Heart left ventricle (tissue), 16 donors: Measurements from ENCODE around the gene ARHGAP5. TPM values are rescaled to one million over a fixed set of nuclear protein-coding genes. Genes with fewer than 3 reads are reported as not detected.

Source experiments
- ATAC-seq, 4 donors: fragments of 200-7000 bp; cut with Tn5 transposase; one replicate each; pipeline ENCODE4 v1.9.1; 2020 to 2022; ENCODE audit warnings: moderate library complexity in 4 of 4, mild to moderate bottlenecking in 3 of 4, moderate number of reproducible peaks in 1 of 4
- DNase-seq, 5 donors: peaks; one replicate each; pipeline ENCODE4 v3.0.0-alpha.2; 2020
- H3K27ac ChIP-seq, 12 donors: fragments of 200-600 bp; sonication (generic) in 4 of 12; one replicate each; pipeline versions ENCODE4 v1.5.0 to v1.8.0; 2016 to 2022; ENCODE audit warnings: mild to moderate bottlenecking in 2 of 12
- H3K27me3 ChIP-seq, 9 donors: fragments of 200-600 bp; sonication (generic) in 2 of 9; one replicate each; pipeline versions ENCODE4 v1.5.1 to v1.8.0; 2016 to 2022; ENCODE audit warnings: mild to moderate bottlenecking in 3 of 9
- H3K36me3 ChIP-seq, 9 donors: fragments of 200-600 bp; sonication (generic) in 2 of 9; one replicate each; pipeline versions ENCODE4 v1.5.0 to v1.8.0; 2018 to 2022; ENCODE audit warnings: mild to moderate bottlenecking in 2 of 9
- H3K4me1 ChIP-seq, 12 donors: fragments of 200-600 bp; sonication (generic) in 4 of 12; one replicate each; pipeline versions ENCODE4 v1.5.0 to v1.8.0; 2016 to 2022; ENCODE audit warnings: mild to moderate bottlenecking in 3 of 12
- H3K4me3 ChIP-seq, 12 donors: fragments of 200-600 bp; sonication (generic) in 4 of 12; one replicate each; pipeline versions ENCODE4 v1.5.0 to v1.8.0; 2017 to 2022; ENCODE audit warnings: mild to moderate bottlenecking in 9 of 12, moderate library complexity in 4 of 12
- H3K9me3 ChIP-seq, 12 donors: fragments of 200-600 bp; sonication (generic) in 4 of 12; one replicate each; pipeline versions ENCODE4 v1.5.0 to v1.8.0; 2016 to 2022; ENCODE audit warnings: mild to moderate bottlenecking in 1 of 12
- CTCF ChIP-seq, 12 donors: fragments of 200-600 bp; sonication (generic) in 4 of 12; IDR thresholded peaks; one replicate each; pipeline versions ENCODE4 v1.5.0 to v1.8.0; 2018 to 2022; ENCODE audit warnings: antibody characterized with exemption in 12 of 12, mild to moderate bottlenecking in 5 of 12
- POLR2A ChIP-seq, 2 donors: fragments of 450-650 bp; IDR thresholded peaks; one replicate each; pipeline ENCODE4 v1.6.1; 2017; ENCODE audit warnings: antibody characterized with exemption in 2 of 2, mild to moderate bottlenecking in 2 of 2, moderate library complexity in 2 of 2
- WGBS, 4 donors: extraction: QIAGEN DNeasy Blood & Tissue Kit in 2 of 4; methylation state at CpG; one replicate each; pipeline versions ENCODE4 v1.1.5 to v1.1.7; 2013 to 2018; 5-methylcytosine and 5-hydroxymethylcytosine counted together
- intact Hi-C, 10 donors: fragments of 100-400 bp; cut with DNase I; formaldehyde crosslinking; loops; one replicate each; pipeline versions ENCODE4 v1.11.1 to v1.14.2; 2022
- polyA plus RNA-seq, 2 donors: library from polyadenylated mRNA; stranded (reverse); fragments of 200-250 nt; gene quantifications; one replicate each; pipeline ENCODE4 v1.2.3, GENCODE V29; 2013
- total RNA-seq, 9 donors: library from RNA; depleted of rRNA in 2 of 9; stranded (reverse); fragments of >200 nt in 2 of 9; fragmentation: NEBNext Ultra II Directional in 3 of 9; extraction: Animal tissue kit (Norgen Biotek cat#: 25700) in 3 of 9; gene quantifications; one replicate each; pipeline versions ENCODE4 v1.1.0 to v1.2.4, GENCODE V29; 2016 to 2023
- donor health status: ischemic (EF 13 %, LVEDD 7.1; RV severe dilation, severe dysfunction).
- donor health status: healthy with polysubstance abuse.
- donor health status: DM: no; HTN: yes; CAD: no.
- donor health status: DM: no; HTN: no; CAD: no.
- donor health status: ischemic (EF 25% LVEDD 6.9; RV normal size, moderate dysfunction).
- donor health status: ischemic (EF 25% LVEDD 5.7; RV mildly dilated, moderate dysfunction).
- donor health status: healthy.
- donor health status: DM: yes; HTN: yes; CAD: no.
- donor health status: ischemic (EF 35%, LVEDD 5.7; RV mildly dilated, moderate dysfunction).
- donor health status: nonischemic (EF 11% LVEDD 7.7; RV severe dilation, severe dysfunction).
- donor health status: DM: yes; HTN: yes; CAD: no.
- donor health status: PGD.
- donor health status: ischemic (EF 29% LVEDD 5.4; RV normal size, mild dysfunction).
- donor health status: nonischemic (EF 23%, LVEDD 6.1; RV moderate dilation, normal function).

The ARHGAP5 gene
- total and polyA plus RNA-seq, 11 donors = 21.0 to 277 (median 243) TPM

GRCh38 chr14:32055175-32055574 is 21.9 kb upstream of the ARHGAP5 start:
- no peak overlapping the region for H3K4me3 ChIP-seq
- H3K27me3 ChIP-seq = no peaks in the 10 kb centered on the region
- H3K27ac ChIP-seq = no peak overlapping the region
- peaks cover 0 to 10% (median 0%) of the 10 kb centered on the region in 12 donors for H3K4me1 ChIP-seq
- no peak for TF ChIP-seq CTCF (IDR thresholded peaks at IDR 0.05)
- TF ChIP-seq POLR2A (IDR thresholded peaks at IDR 0.05) = no peak
- H3K9me3 ChIP-seq = peaks cover 0 to 5% (median 0%) of the 10 kb centered on the region in 12 donors
- no peak for DNase-seq
- intact Hi-C loops = no loop called here
- ATAC-seq = no peak
- 48 to 98% (median 88%) methylated on average over 2 of the region's 2 CpGs for WGBS, 4 donors
- no peaks in the 10 kb centered on the region for H3K36me3 ChIP-seq

GRCh38 chr14:32059702-32060101 is 17.4 kb upstream of the ARHGAP5 start:
- Histone ChIP-seq H3K36me3 (no peaks in the 10 kb centered on the region), H3K4me1 (no peaks in the 10 kb centered on the region), H3K4me3 (no peak overlapping the region), H3K9me3 (peaks cover 0 to under 1% (median 0%) of the 10 kb centered on the region in 12 donors), H3K27ac (no peak overlapping the region), H3K27me3 (no peaks in the 10 kb centered on the region)
- intact Hi-C loops = loop anchor here in 1 of 10 donors (10.0 kb wide), 1 partner anchor 545 kb away; no protein-coding TSS in a partner anchor
- ATAC-seq = no peak
- DNase-seq = no peak
- 63 to 81% (median 80%) methylated on average over 2 of the region's 2 CpGs for WGBS, 4 donors
- no peak for TF ChIP-seq CTCF (IDR thresholded peaks at IDR 0.05)
- no peak for TF ChIP-seq POLR2A (IDR thresholded peaks at IDR 0.05)

GRCh38 chr14:32064931-32065330 is 12.2 kb upstream of the ARHGAP5 start:
- Histone ChIP-seq H3K9me3 (no peaks in the 10 kb centered on the region), H3K36me3 (no peaks in the 10 kb centered on the region), H3K27me3 (no peaks in the 10 kb centered on the region), H3K4me3 (no peak overlapping the region), H3K27ac (no peak overlapping the region), H3K4me1 (no peaks in the 10 kb centered on the region)
- TF ChIP-seq CTCF (IDR thresholded peaks at IDR 0.05) (no peak), POLR2A (IDR thresholded peaks at IDR 0.05) (no peak)
- WGBS, 4 donors = 91 to 95% (median 92%) methylated on average over 4 of the region's 4 CpGs
- intact Hi-C loops = loop anchor here in 1 of 10 donors (10.0 kb wide), 1 partner anchor 550 kb away; no protein-coding TSS in a partner anchor
- DNase-seq (no peak), ATAC-seq (no peak)

- intact Hi-C loops = loop anchor here in 1 of 10 donors (10.0 kb wide), 1 partner anchor 554 kb away; no protein-coding TSS in a partner anchor
These were observed 8.4 kb upstream of the ARHGAP5 start for GRCh38 chr14:32068708-32069107.

More at GRCh38 chr14:32068708-32069107, 8.4 kb upstream of the ARHGAP5 start:
- no peak for ATAC-seq
- DNase-seq = no peak
- H3K27me3 ChIP-seq = no peaks in the 10 kb centered on the region
- H3K4me3 ChIP-seq = no peak overlapping the region
- no peaks in the 10 kb centered on the region for H3K9me3 ChIP-seq
- 86 to 91% (median 88%) methylated on average over 2 of the region's 2 CpGs for WGBS, 4 donors
- no peak overlapping the region for H3K27ac ChIP-seq
- H3K4me1 ChIP-seq = peaks cover 0 to 7% (median 0%) of the 10 kb centered on the region in 12 donors
- TF ChIP-seq CTCF (IDR thresholded peaks at IDR 0.05) (no peak), POLR2A (IDR thresholded peaks at IDR 0.05) (no peak)
- no peaks in the 10 kb centered on the region for H3K36me3 ChIP-seq
